Omental fat pad (tissue), 4 donors: ENCODE results near the gene SAMD11. TPM values are rescaled to one million over a fixed set of nuclear protein-coding genes. Genes with fewer than 3 reads are reported as not detected.

Experiments used
- ATAC-seq: fragments of 150-250 bp; one replicate; pipeline ENCODE4 v1.9.1; 2016; ENCODE audit warnings: mild to moderate bottlenecking, moderate library complexity; ENCODE audit not compliant: low FRiP score
- DNase-seq: peaks from one replicate; pipeline ENCODE4 v3.0.0-alpha.2; 2019; ENCODE audit warnings: low spot score
- CTCF ChIP-seq, 3 donors: fragments of 450-650 bp; IDR thresholded peaks; one replicate each; pipeline ENCODE4 v1.5.1; 2016 to 2017; ENCODE audit warnings: antibody characterized with exemption in 3 of 3, mild to moderate bottlenecking in 3 of 3, moderate library complexity in 2 of 3
- total RNA-seq, 4 donors: library from RNA; depleted of rRNA; stranded (reverse); fragments of >200 nt; gene quantifications; one replicate each; pipeline ENCODE4 v1.1.0, GENCODE V29; 2016

The SAMD11 gene
- total RNA-seq, 4 donors from 2014 or later = 0.96 to 7.7 (median 1.3) TPM

GRCh38 chr1:966135-966703, 42.5 kb downstream of the SAMD11 start, which contains the start of gene PLEKHN1:
PLEKHN1 (plus strand) TSS chr1:966482; CDS start chr1:966532, 50 bp downstream.
- no peak for DNase-seq
- TF ChIP-seq CTCF (IDR thresholded peaks at IDR 0.05) = no peak
- ATAC-seq = peak; percentile 38

GRCh38 chr1:966704-967300, 43.1 kb downstream of the SAMD11 start:
- DNase-seq (peak; percentile 63), ATAC-seq (peak; percentile 75)
- TF ChIP-seq CTCF (IDR thresholded peaks at IDR 0.05) = no peak

GRCh38 chr1:967466-968343, 44.0 kb downstream of the SAMD11 start:
- DNase-seq (no peak), ATAC-seq (no peak)
- no peak for TF ChIP-seq CTCF (IDR thresholded peaks at IDR 0.05)

- no peak for TF ChIP-seq CTCF (IDR thresholded peaks at IDR 0.05)
Measured at GRCh38 chr1:969260-969855, 45.6 kb downstream of the SAMD11 start.

GRCh38 chr1:970242-970972, 46.7 kb downstream of the SAMD11 start:
- no peak for TF ChIP-seq CTCF (IDR thresholded peaks at IDR 0.05)
- ATAC-seq = no peak
- no peak for DNase-seq

More at GRCh38 chr1:969260-969855, 45.6 kb downstream of the SAMD11 start:
- DNase-seq = no peak
- no peak for ATAC-seq

- DNase-seq = no peak
- no peak for TF ChIP-seq CTCF (IDR thresholded peaks at IDR 0.05)
- no peak for ATAC-seq
Measured at GRCh38 chr1:970973-971730, 47.4 kb downstream of the SAMD11 start.
